IMR-90 (cell line): ENCODE results near the gene EZR. TPM values are rescaled to one million over a fixed set of nuclear protein-coding genes. Genes with fewer than 3 reads are reported as not detected.

Experiments
- ATAC-seq: fragments of 200-7000 bp; cut with Tn5 transposase; 2 replicates; pipeline ENCODE4 v1.9.1; 2020; ENCODE audit warnings: low read depth, mild to moderate bottlenecking, moderate library complexity
- BruUV-seq: library from RNA; stranded (reverse); fragments of 400-500 nt; replicated peaks from 2 replicates; lab custom pipeline; 2021; lab: Mats Ljungman, UMichigan
- CTCF ChIA-PET: fragments of 300-600 bp; formaldehyde crosslinking; extraction: SDS; loops from one replicate; lab custom pipeline; 2021; ENCODE audit warnings: antibody characterized with exemption; lab: Yijun Ruan, JAX
- POLR2A ChIA-PET: fragments of 300-600 bp; sonication (Branson Sonifier 250); formaldehyde crosslinking; loops from one replicate; lab custom pipeline; 2022; ENCODE audit warnings: antibody characterized with exemption; ENCODE audit not compliant: unreplicated experiment; lab: Charles Lee
- DNase-seq: peaks from one replicate; pipeline ENCODE4 v3.0.0; 2013
- H2AFZ ChIP-seq: replicated peaks from 2 replicates; pipeline ENCODE3; 2013; ENCODE audit warnings: low read length, mild to moderate bottlenecking; ENCODE audit not compliant: poor library complexity
- H2AK5ac ChIP-seq: 2 replicates; pipeline ENCODE4 v1.6.1; 2013; ENCODE audit warnings: low read depth, low read length, inconsistent platforms
- H2AK9ac ChIP-seq: replicated peaks from 2 replicates; pipeline ENCODE3; 2013; ENCODE audit warnings: mild to moderate bottlenecking, low read depth, low read length, moderate library complexity; ENCODE audit not compliant: poor library complexity
- H2BK120ac ChIP-seq: 2 replicates; pipeline ENCODE4 v1.6.1; 2013; ENCODE audit warnings: low read depth, low read length, inconsistent platforms
- H2BK15ac ChIP-seq: 3 replicates; pipeline ENCODE4 v1.6.1; 2013; ENCODE audit warnings: low read depth, low read length, inconsistent platforms
- H2BK20ac ChIP-seq: 2 replicates; pipeline ENCODE4 v1.6.1; 2013; ENCODE audit warnings: low read depth, mild to moderate bottlenecking, inconsistent platforms, low read length, moderate library complexity
- H2BK5ac ChIP-seq: 2 replicates; pipeline ENCODE4 v1.6.1; 2013; ENCODE audit warnings: mild to moderate bottlenecking, low read depth, low read length, inconsistent platforms; ENCODE audit not compliant: poor library complexity, severe bottlenecking
- H3K14ac ChIP-seq: replicated peaks from 2 replicates; pipeline ENCODE4 v1.6.1; 2013; ENCODE audit warnings: low read depth, low read length, inconsistent platforms
- H3K18ac ChIP-seq: 2 replicates; pipeline ENCODE4 v1.6.1; 2013; ENCODE audit warnings: low read depth, low read length, control low read depth
- H3K23ac ChIP-seq: 2 replicates; pipeline ENCODE4 v1.6.1; 2013; ENCODE audit warnings: low read depth, low read length, inconsistent platforms
- H3K27ac ChIP-seq: 2 replicates; pipeline ENCODE4 v1.5.1; 2013; ENCODE audit warnings: mild to moderate bottlenecking, control low read depth, low read length; ENCODE audit not compliant: insufficient read depth
- H3K27me3 ChIP-seq: 2 replicates; pipeline ENCODE4 v1.6.1; 2013; ENCODE audit warnings: low read length; ENCODE audit not compliant: control insufficient read depth, insufficient read depth
- H3K36me3 ChIP-seq: 2 replicates; pipeline ENCODE4 v1.6.1; 2013; ENCODE audit warnings: low read length, mixed read lengths; ENCODE audit not compliant: control insufficient read depth, insufficient read depth
- H3K4ac ChIP-seq: 2 replicates; pipeline ENCODE4 v1.6.1; 2013; ENCODE audit warnings: low read depth, low read length, inconsistent platforms
- H3K4me1 ChIP-seq: 2 replicates; pipeline ENCODE4 v1.6.1; 2013; ENCODE audit warnings: low read length, mixed read lengths; ENCODE audit not compliant: control insufficient read depth, insufficient read depth
- H3K4me2 ChIP-seq: 2 replicates; pipeline ENCODE4 v1.6.1; 2013; ENCODE audit warnings: low read depth, mild to moderate bottlenecking, control low read depth, low read length, moderate library complexity
- H3K4me3 ChIP-seq: 2 replicates; pipeline ENCODE4 v1.5.1; 2013; ENCODE audit warnings: low read depth, mild to moderate bottlenecking, control low read depth, low read length, moderate library complexity; ENCODE audit not compliant: insufficient read depth
- H3K56ac ChIP-seq: 2 replicates; pipeline ENCODE4 v1.6.1; 2013; ENCODE audit warnings: low read length, inconsistent platforms; ENCODE audit not compliant: insufficient read depth; ENCODE audit errors: extremely low read depth
- H3K79me1 ChIP-seq, 2 experiments: 2 replicates each; pipeline ENCODE4 v1.6.1; 2013; ENCODE audit warnings: low read length in 2 of 2, inconsistent platforms in 1 of 2, low read depth in 1 of 2
- H3K9ac ChIP-seq: 2 replicates; pipeline ENCODE4 v1.6.1; 2013; ENCODE audit warnings: low read depth, low read length, control low read depth
- H3K9me1 ChIP-seq: 2 replicates; pipeline ENCODE4 v1.6.1; 2013; ENCODE audit warnings: low read length, inconsistent platforms; ENCODE audit not compliant: insufficient read depth
- H3K9me3 ChIP-seq: 2 replicates; pipeline ENCODE4 v1.6.1; 2013; ENCODE audit warnings: low read length; ENCODE audit not compliant: control insufficient read depth, insufficient read depth
- H4K20me1 ChIP-seq: 2 replicates; pipeline ENCODE4 v1.6.1; 2013; ENCODE audit warnings: low read length, inconsistent platforms; ENCODE audit not compliant: insufficient read depth
- H4K5ac ChIP-seq: 2 replicates; pipeline ENCODE4 v1.6.1; 2013; ENCODE audit warnings: mild to moderate bottlenecking, low read depth, low read length, control low read depth
- H4K8ac ChIP-seq, 2 experiments: 2 replicates each; pipeline ENCODE4 v1.6.1; 2013; ENCODE audit warnings: low read depth in 2 of 2, low read length in 2 of 2, control low read depth in 1 of 2, inconsistent platforms in 1 of 2
- H4K91ac ChIP-seq: 2 replicates; pipeline ENCODE4 v1.6.1; 2013; ENCODE audit warnings: low read depth, low read length, inconsistent platforms; ENCODE audit not compliant: insufficient read depth
- BHLHE40 ChIP-seq: fragments of 150-350 bp; IDR thresholded peaks from 2 replicates; pipeline ENCODE4 v1.6.1; 2016; ENCODE audit warnings: mild to moderate bottlenecking, low read depth, low read length
- CEBPB ChIP-seq: IDR thresholded peaks from 2 replicates; pipeline ENCODE4 v1.6.1; 2012; ENCODE audit warnings: low read depth, low read length, improper control_type of control experiment
- CHD1 ChIP-seq: IDR thresholded peaks from 2 replicates; pipeline ENCODE4 v1.6.1; 2012; ENCODE audit warnings: low read depth, low read length, improper control_type of control experiment
- CTCF ChIP-seq: conservative IDR thresholded peaks from 2 replicates; pipeline ENCODE4 v1.5.1; 2012; ENCODE audit warnings: mild to moderate bottlenecking, low read depth, low read length, improper control_type of control experiment
- ELK1 ChIP-seq: fragments of 150-350 bp; IDR thresholded peaks from 2 replicates; pipeline ENCODE4 v1.6.1; 2016; ENCODE audit warnings: low read depth, mild to moderate bottlenecking, low read length, moderate library complexity, borderline replicate concordance
- FOS ChIP-seq: fragments of 150-350 bp; IDR thresholded peaks from 2 replicates; pipeline ENCODE4 v1.6.1; 2016; ENCODE audit warnings: low read depth, low read length
- MAFK ChIP-seq: IDR thresholded peaks from 2 replicates; pipeline ENCODE4 v1.6.1; 2012; ENCODE audit warnings: low read depth, low read length, improper control_type of control experiment
- MAZ ChIP-seq: IDR thresholded peaks from 2 replicates; pipeline ENCODE4 v1.6.1; 2012; ENCODE audit warnings: low read depth, mild to moderate bottlenecking, low read length, improper control_type of control experiment, moderate library complexity, borderline replicate concordance
- MXI1 ChIP-seq: IDR thresholded peaks from 2 replicates; pipeline ENCODE4 v1.6.1; 2012; ENCODE audit warnings: low read depth, mild to moderate bottlenecking, low read length, moderate library complexity, borderline replicate concordance
- NFE2L2 ChIP-seq: fragments of 150-350 bp; IDR thresholded peaks from 2 replicates; pipeline ENCODE4 v1.6.1; 2016; ENCODE audit warnings: low read depth, mild to moderate bottlenecking, low read length
- POLR2A ChIP-seq: IDR thresholded peaks from 2 replicates; pipeline ENCODE4 v1.6.1; 2012; ENCODE audit warnings: mild to moderate bottlenecking, low read depth, low read length
- RAD21 ChIP-seq: IDR thresholded peaks from 2 replicates; pipeline ENCODE4 v1.6.1; 2012; ENCODE audit warnings: low read length, improper control_type of control experiment
- RCOR1 ChIP-seq: IDR thresholded peaks from 2 replicates; pipeline ENCODE4 v1.6.1; 2012; ENCODE audit warnings: mild to moderate bottlenecking, low read length, improper control_type of control experiment; ENCODE audit not compliant: insufficient replicate concordance
- RFX5 ChIP-seq: IDR thresholded peaks from 2 replicates; pipeline ENCODE4 v1.8.0; 2012; ENCODE audit warnings: low read depth, mild to moderate bottlenecking, low read length, moderate library complexity
- SMC3 ChIP-seq: fragments of 150-350 bp; IDR thresholded peaks from 2 replicates; pipeline ENCODE4 v1.6.1; 2016; ENCODE audit warnings: low read depth, mild to moderate bottlenecking, antibody characterized with exemption, low read length, moderate library complexity
- USF2 ChIP-seq: fragments of 150-350 bp; IDR thresholded peaks from 2 replicates; pipeline ENCODE4 v1.6.1; 2017; ENCODE audit warnings: mild to moderate bottlenecking, antibody characterized with exemption, low read length, low read depth
- WGBS, 2 experiments: methylation state at CpG; one replicate each; pipeline versions ENCODE4 v1.1.5 to v1.1.7; 2013; ENCODE audit warnings: missing lambda C conversion rate in 2 of 2; ENCODE audit not compliant: insufficient read length in 1 of 2; ENCODE audit errors: extremely low coverage in 2 of 2; 5-methylcytosine and 5-hydroxymethylcytosine counted together
- dilution Hi-C: fragments of 300-500 bp; cut with HindIII; formaldehyde crosslinking; loops from one replicate; pipeline ENCODE4 v1.14.3; 2018; ENCODE audit warnings: low sequenced_read_pairs; ENCODE audit not compliant: unreplicated experiment
- in situ Hi-C: fragments of 300-500 bp; cut with MboI; formaldehyde crosslinking; loops from 3 replicates; pipeline ENCODE4 v1.14.3; 2019; ENCODE audit warnings: low sequenced_read_pairs, inconsistent platforms, mixed read lengths
- intact Hi-C: fragments of 100-400 bp; cut with micrococcal nuclease; formaldehyde crosslinking; loops from 2 replicates; pipeline ENCODE4 v1.10.0; 2022
- polyA plus RNA-seq, 3 experiments: library from polyadenylated mRNA; depleted of rRNA; stranded (reverse); fragments of >200 nt; gene quantifications; 2 replicates each; pipeline ENCODE4 v1.2.3, GENCODE V29; 2012; ENCODE audit warnings: low replicate concordance in 1 of 3
- total RNA-seq: library from RNA; depleted of rRNA; stranded (reverse); fragments of >200 nt; gene quantifications from 2 replicates; pipeline ENCODE4 v1.2.3, GENCODE V29; 2012

The EZR gene
- total and polyA plus RNA-seq, 2 of the 4 experiments (the other 2 are of a cell fraction), result 83.8 to 145 TPM

- CTCF ChIA-PET, result no interaction called here
Observed at GRCh38 chr6:158828807-158829206, 9.6 kb upstream of the EZR start.

More at GRCh38 chr6:158828807-158829206, 9.6 kb upstream of the EZR start:
- in situ Hi-C loops (no loop called here), dilution Hi-C loops (no loop called here), intact Hi-C loops (no loop called here)
- H3K9me3 ChIP-seq, result no peaks in the 10 kb centered on the region
- peaks cover 6% of the 10 kb centered on the region; the same call in 1 of the 2 replicates for H3K4me1 ChIP-seq
- no peaks in the 10 kb centered on the region for H3K79me1 ChIP-seq
- no peak overlapping the region for H3K9ac ChIP-seq
- H3K36me3 ChIP-seq, result no peaks in the 10 kb centered on the region
- POLR2A ChIA-PET, result no interaction called here
- TF ChIP-seq FOS, result no peak
- no peak for TF ChIP-seq RAD21
- no peak for TF ChIP-seq CTCF
- no peak for TF ChIP-seq MAFK
- no peak for TF ChIP-seq BHLHE40
- TF ChIP-seq CEBPB, result no peak
- TF ChIP-seq ELK1, result no peak
- TF ChIP-seq CHD1, result no peak
- TF ChIP-seq MXI1, result no peak
- TF ChIP-seq RCOR1, result no peak
- no peak for TF ChIP-seq NFE2L2
- TF ChIP-seq SMC3, result no peak
- TF ChIP-seq MAZ, result no peak
- TF ChIP-seq RFX5, result no peak
- no peak for TF ChIP-seq USF2
- TF ChIP-seq POLR2A, result no peak
- peaks cover 7% of the 10 kb centered on the region for H3K9me1 ChIP-seq
- H2AK5ac ChIP-seq, result no peak overlapping the region
- H4K91ac ChIP-seq, result no peak overlapping the region
- no peak overlapping the region for H2AFZ ChIP-seq
- no peak overlapping the region for H3K27ac ChIP-seq
- no peak overlapping the region for H2AK9ac ChIP-seq
- H3K27me3 ChIP-seq, result no peaks in the 10 kb centered on the region
- no peak overlapping the region for H2BK5ac ChIP-seq
- H3K4ac ChIP-seq, result no peak overlapping the region
- H2BK15ac ChIP-seq, result no peak overlapping the region
- no peak overlapping the region for H3K14ac ChIP-seq
- no peak overlapping the region for H3K56ac ChIP-seq
- no peak overlapping the region for H3K23ac ChIP-seq
- DNase-seq (no peak), ATAC-seq (no peak)
- H3K18ac ChIP-seq, result no peak overlapping the region
- 92% methylated on average over 2 of the region's 7 CpGs; no CpG with 5 or more reads in 1 of the 2 experiments for WGBS, 2 experiments
- H4K8ac ChIP-seq, result no peak overlapping the region
- no peak overlapping the region for H2BK20ac ChIP-seq
- no peak overlapping the region for H3K4me2 ChIP-seq
- no peak overlapping the region for H3K4me3 ChIP-seq
- no peak overlapping the region for H4K5ac ChIP-seq
- H2BK120ac ChIP-seq, result no peak overlapping the region
- no TSS peak for BruUV-seq
- no peaks in the 10 kb centered on the region for H4K20me1 ChIP-seq
